Common myeloid progenitor, CD34-positive (primary cell): ENCODE data around the gene KBTBD3.

Experiments used
- CTCF ChIA-PET: fragments of 350-600 bp; sonication (Branson Sonifier 250); formaldehyde crosslinking; loops from one replicate; lab custom pipeline; 2021; ENCODE audit warnings: antibody characterized with exemption; lab: Charles Lee
- POLR2A ChIA-PET: fragments of 350-600 bp; sonication (Branson Sonifier 250); formaldehyde crosslinking; loops from one replicate; lab custom pipeline; 2021; ENCODE audit warnings: antibody characterized with exemption; lab: Charles Lee
- DNase-seq, 3 donors: peaks; one replicate each; pipeline versions ENCODE4 v3.0.0 to v3.0.0-alpha.2; 2013
- H3K27ac ChIP-seq, 2 experiments: 1 replicate in 1 of 2; 2 replicates in 1 of 2; pipeline ENCODE4 v1.7.0; 2013; ENCODE audit warnings: inconsistent platforms in 2 of 2, low read length in 2 of 2, mild to moderate bottlenecking in 2 of 2, low read depth in 1 of 2, moderate library complexity in 1 of 2; ENCODE audit not compliant: severe bottlenecking in 2 of 2, insufficient read depth in 1 of 2, poor library complexity in 1 of 2
- H3K27me3 ChIP-seq, 5 experiments: replicated peaks in 2 of 5; 1 replicate in 3 of 5; 2 replicates in 2 of 5; pipeline versions ENCODE4 v1.6.1 to v1.7.0; 2013; ENCODE audit warnings: low read length in 4 of 5, mild to moderate bottlenecking in 2 of 5, moderate library complexity in 2 of 5, inconsistent platforms in 1 of 5; ENCODE audit not compliant: insufficient read depth in 5 of 5, control insufficient read depth in 4 of 5
- H3K36me3 ChIP-seq, 4 experiments: 1 replicate in 2 of 4; 2 replicates in 2 of 4; pipeline versions ENCODE4 v1.6.1 to v1.7.0; 2013; ENCODE audit warnings: low read length in 3 of 4, control low read depth in 1 of 4, mild to moderate bottlenecking in 1 of 4; ENCODE audit not compliant: control insufficient read depth in 4 of 4, insufficient read depth in 4 of 4
- H3K4me1 ChIP-seq, 4 experiments: 1 replicate in 3 of 4; 2 replicates in 1 of 4; pipeline versions ENCODE4 v1.6.1 to v1.7.1; 2013; ENCODE audit warnings: low read length in 3 of 4, mild to moderate bottlenecking in 3 of 4, control low read depth in 1 of 4, inconsistent platforms in 1 of 4, moderate library complexity in 1 of 4; ENCODE audit not compliant: control insufficient read depth in 4 of 4, insufficient read depth in 4 of 4; ENCODE audit errors: control extremely low read depth in 1 of 4
- H3K4me3 ChIP-seq, 7 experiments: 1 replicate in 4 of 7; 2 replicates in 3 of 7; pipeline versions ENCODE4 v1.5.1 to v1.7.0; 2013; ENCODE audit warnings: mild to moderate bottlenecking in 7 of 7, low read length in 6 of 7, moderate library complexity in 6 of 7, inconsistent platforms in 2 of 7, low read depth in 2 of 7, control low read depth in 1 of 7; ENCODE audit not compliant: insufficient read depth in 4 of 7, control insufficient read depth in 1 of 7; ENCODE audit errors: extremely low read depth in 1 of 7
- H3K9me3 ChIP-seq, 5 experiments: 1 replicate in 4 of 5; 2 replicates in 1 of 5; pipeline versions ENCODE4 v1.6.1 to v1.7.1; 2013; ENCODE audit warnings: low read length in 4 of 5, mild to moderate bottlenecking in 2 of 5, inconsistent platforms in 1 of 5, low read depth in 1 of 5, moderate library complexity in 1 of 5; ENCODE audit not compliant: control insufficient read depth in 4 of 5, insufficient read depth in 2 of 5; ENCODE audit errors: control extremely low read depth in 1 of 5
- WGBS: methylation state at CpG from one replicate; pipeline ENCODE4 v1.1.5; 2013; ENCODE audit not compliant: insufficient coverage; 5-methylcytosine and 5-hydroxymethylcytosine counted together

The KBTBD3 gene

GRCh38 chr11:106082096-106082495 lies 4.9 kb upstream of the KBTBD3 start:
- POLR2A ChIA-PET = no interaction called here
- DNase-seq = no peak
- H3K4me1 ChIP-seq = peaks cover 7 to 39% (median 13%) of the 10 kb centered on the region in 4 experiments
- peaks cover 11 to 47% (median 34%) of the 10 kb centered on the region in 4 experiments for H3K36me3 ChIP-seq
- H3K4me3 ChIP-seq = no peak overlapping the region
- no peaks in the 10 kb centered on the region for H3K27me3 ChIP-seq
- no peaks in the 10 kb centered on the region for H3K9me3 ChIP-seq
- H3K27ac ChIP-seq = no peak overlapping the region
- CTCF ChIA-PET = no interaction called here

GRCh38 chr11:106077609-106078455 lies 685 bp upstream of the KBTBD3 start, which contains the start of gene AASDHPPT:
Gene AASDHPPT (plus strand): TSS chr11:106077662. CDS start chr11:106077711, 49 bp downstream.
- Histone ChIP-seq H3K27ac (peak within 1 kb of the TSS; percentile 96 to 98), H3K36me3 (peaks cover 8 to 29% (median 23%) of the 10 kb centered on the region in 4 experiments), H3K4me1 (peaks cover 7 to 40% (median 22%) of the 10 kb centered on the region in 4 experiments), H3K4me3 (peak within 1 kb of the TSS; percentile 86 to 99 (median 96)), H3K27me3 (no peaks in the 10 kb centered on the region), H3K9me3 (no peaks in the 10 kb centered on the region)
- 0% methylated on average over 51 of the region's 55 CpGs for WGBS
- ChIA-PET CTCF (interaction anchor here (1.2 to 2.9 kb wide), 4 partner anchors 9 to 55 kb away, joined by 3 to 14 read pairs (median 4); partner anchors contain the start of gene MSANTD4), POLR2A (no interaction called here)
- no peak for DNase-seq

- WGBS = 0% methylated on average over 9 of the region's 19 CpGs
- H3K9me3 ChIP-seq = no peaks in the 10 kb centered on the region
- no peaks in the 10 kb centered on the region for H3K27me3 ChIP-seq
- POLR2A ChIA-PET = interaction anchor here (0.6 kb wide), 1 partner anchor 248 kb away, joined by 7 read pairs; no protein-coding TSS in a partner anchor
- H3K27ac ChIP-seq = peak overlapping the region; percentile 46 to 81
- H3K4me1 ChIP-seq = peaks cover 7 to 34% (median 22%) of the 10 kb centered on the region in 4 experiments
- peak overlapping the region; percentile 78 to 99 (median 92) for H3K4me3 ChIP-seq
- peaks cover 8 to 19% (median 16%) of the 10 kb centered on the region in 4 experiments for H3K36me3 ChIP-seq
- CTCF ChIA-PET = interaction anchor here (1.6 to 2.9 kb wide), 3 partner anchors 11 to 54 kb away, joined by 3 to 14 read pairs (median 4); partner anchors contain the start of gene MSANTD4
- peak in 2 of 3 donors; percentile 15 to 26 for DNase-seq
Observed at GRCh38 chr11:106076171-106076918, 802 bp downstream of the KBTBD3 start.

GRCh38 chr11:106072804-106073203 lies 4.3 kb downstream of the KBTBD3 start:
- whole genome bisulfite sequencing = no CpG with 5 or more reads among the region's 1 CpG
- ChIA-PET CTCF (interaction anchor here (0.6 kb wide), 1 partner anchor 63 kb away, joined by 3 read pairs; no protein-coding TSS in a partner anchor), POLR2A (no interaction called here)
- peaks cover 0 to 11% (median 9%) of the 10 kb centered on the region in 4 experiments for H3K4me1 ChIP-seq
- no peaks in the 10 kb centered on the region for H3K27me3 ChIP-seq
- no peaks in the 10 kb centered on the region for H3K36me3 ChIP-seq
- peaks cover 0 to 6% (median 0%) of the 10 kb centered on the region in 5 experiments for H3K9me3 ChIP-seq
- H3K27ac ChIP-seq = no peak overlapping the region
- no peak overlapping the region for H3K4me3 ChIP-seq
- DNase-seq = no peak

GRCh38 chr11:106070606-106071005 lies 6.5 kb downstream of the KBTBD3 start:
- peaks cover 0 to 6% (median 0%) of the 10 kb centered on the region in 5 experiments for H3K9me3 ChIP-seq
- no peaks in the 10 kb centered on the region for H3K36me3 ChIP-seq
- H3K4me3 ChIP-seq = no peak overlapping the region
- H3K27ac ChIP-seq = no peak overlapping the region
- no CpG with 5 or more reads among the region's 3 CpGs for WGBS
- H3K4me1 ChIP-seq = peaks cover 0 to 3% (median under 1%) of the 10 kb centered on the region in 4 experiments
- CTCF ChIA-PET = no interaction called here
- POLR2A ChIA-PET = no interaction called here
- no peaks in the 10 kb centered on the region for H3K27me3 ChIP-seq
- no peak for DNase-seq

- Histone ChIP-seq H3K4me1 (no peaks in the 10 kb centered on the region), H3K27me3 (no peaks in the 10 kb centered on the region), H3K27ac (no peak overlapping the region), H3K36me3 (peaks cover 0 to 2% (median 0%) of the 10 kb centered on the region in 4 experiments), H3K9me3 (no peaks in the 10 kb centered on the region), H3K4me3 (no peak overlapping the region)
- ChIA-PET CTCF (no interaction called here), POLR2A (no interaction called here)
- DNase-seq = peak in 2 of 3 donors; percentile 5 to 7
Observed at GRCh38 chr11:106063009-106063408, 14.1 kb downstream of the KBTBD3 start.
